Astrocyte (in vitro differentiated cells and primary cell): ENCODE results near the gene INKA1. TPM values are rescaled to one million over a fixed set of nuclear protein-coding genes. Genes with fewer than 3 reads are reported as not detected.

Source experiments
- DNase-seq: peaks from one replicate; pipeline ENCODE4 v3.0.0-alpha.2; 2010; ENCODE audit warnings: low read depth
- FAIRE-seq: peaks from 2 replicates; lab custom pipeline; 2011; peaks lifted over from hg19 to GRCh38; lab: Jason Lieb, UNC
- H2AFZ ChIP-seq: 2 replicates; pipeline ENCODE4 v1.6.0; 2012; ENCODE audit warnings: low read depth, low read length, inconsistent platforms
- H3K27ac ChIP-seq: 2 replicates; pipeline ENCODE4 v1.5.1; 2011; ENCODE audit warnings: low read depth, low read length, inconsistent platforms
- H3K27me3 ChIP-seq: 2 replicates; pipeline ENCODE4 v1.6.0; 2011; ENCODE audit warnings: low read length, inconsistent platforms; ENCODE audit not compliant: insufficient read depth
- H3K36me3 ChIP-seq: 2 replicates; pipeline ENCODE4 v1.5.1; 2011; ENCODE audit warnings: low read length, inconsistent platforms; ENCODE audit not compliant: insufficient read depth
- H3K4me1 ChIP-seq: 2 replicates; pipeline ENCODE4 v1.5.1; 2011; ENCODE audit warnings: low read length, inconsistent platforms; ENCODE audit not compliant: insufficient read depth
- H3K4me2 ChIP-seq: 2 replicates; pipeline ENCODE4 v1.6.0; 2012; ENCODE audit warnings: low read length, inconsistent platforms
- H3K4me3 ChIP-seq: 2 replicates; pipeline ENCODE4 v1.5.1; 2011; ENCODE audit warnings: low read depth, mild to moderate bottlenecking, low read length, inconsistent platforms; ENCODE audit not compliant: insufficient read depth
- H3K79me2 ChIP-seq: 2 replicates; pipeline ENCODE4 v1.6.0; 2012; ENCODE audit warnings: mild to moderate bottlenecking, low read length, inconsistent platforms; ENCODE audit not compliant: insufficient read depth
- H3K9ac ChIP-seq: 2 replicates; pipeline ENCODE4 v1.6.0; 2012; ENCODE audit warnings: mild to moderate bottlenecking, low read length, inconsistent platforms
- H3K9me3 ChIP-seq: 2 replicates; pipeline ENCODE4 v1.5.1; 2012; ENCODE audit warnings: low read depth, mild to moderate bottlenecking, low read length, inconsistent platforms; ENCODE audit not compliant: insufficient read depth
- H4K20me1 ChIP-seq: 2 replicates; pipeline ENCODE4 v1.6.0; 2012; ENCODE audit warnings: low read length, inconsistent platforms; ENCODE audit not compliant: insufficient read depth
- H3K27ac Mint-ChIP-seq: one replicate; pipeline ENCODE4 v1.8.0; 2021; ENCODE audit warnings: mild to moderate bottlenecking, mixed read lengths; ENCODE audit not compliant: unreplicated experiment
- H3K27me3 Mint-ChIP-seq: one replicate; pipeline ENCODE4 v1.8.0; 2021; ENCODE audit warnings: low read depth, mixed read lengths; ENCODE audit not compliant: unreplicated experiment
- H3K36me3 Mint-ChIP-seq: one replicate; pipeline ENCODE4 v1.8.0; 2021; ENCODE audit warnings: low read depth, mixed read lengths; ENCODE audit not compliant: unreplicated experiment
- H3K4me1 Mint-ChIP-seq: one replicate; pipeline ENCODE4 v1.8.0; 2021; ENCODE audit warnings: low read depth, mixed read lengths; ENCODE audit not compliant: unreplicated experiment
- H3K4me3 Mint-ChIP-seq: one replicate; pipeline ENCODE4 v1.8.0; 2021; ENCODE audit warnings: mild to moderate bottlenecking, moderate library complexity, mixed read lengths; ENCODE audit not compliant: unreplicated experiment
- H3K9me3 Mint-ChIP-seq: one replicate; pipeline ENCODE4 v1.8.0; 2021; ENCODE audit warnings: mild to moderate bottlenecking, mixed read lengths; ENCODE audit not compliant: unreplicated experiment
- CTCF ChIP-seq: IDR thresholded peaks from 2 replicates; pipeline ENCODE4 v1.5.1; 2011; ENCODE audit warnings: low read depth, mild to moderate bottlenecking, inconsistent platforms, low read length, moderate library complexity; ENCODE audit not compliant: insufficient read depth
- EZH2 ChIP-seq: IDR thresholded peaks from 2 replicates; pipeline ENCODE4 v1.6.1; 2012; ENCODE audit warnings: mild to moderate bottlenecking, low read length, inconsistent platforms; ENCODE audit not compliant: insufficient read depth
- total RNA-seq: library from RNA; stranded (reverse); gene quantifications from 2 replicates; pipeline ENCODE4 v1.2.1, GENCODE V29; 2021

Gene INKA1
- total RNA-seq, 1 donor from 2014 or later: 2.7 TPM

GRCh38 chr3:49831341-49831740, 28.3 kb downstream of the INKA1 start:
- Histone ChIP-seq H3K27ac (no peak overlapping the region), H3K79me2 (no peaks in the 10 kb centered on the region), H3K4me2 (no peak overlapping the region), H4K20me1 (no peaks in the 10 kb centered on the region), H2AFZ (no peak overlapping the region), H3K9ac (no peak overlapping the region), H3K4me1 (no peaks in the 10 kb centered on the region), H3K9me3 (no peaks in the 10 kb centered on the region), H3K4me3 (no peak overlapping the region), H3K36me3 (peaks cover 2% of the 10 kb centered on the region), H3K27me3 (no peaks in the 10 kb centered on the region)
- peaks cover 3% of the 10 kb centered on the region for H3K27me3 Mint-ChIP-seq
- DNase-seq (no peak), FAIRE-seq (no peak)
- H3K36me3 Mint-ChIP-seq: peaks cover 2% of the 10 kb centered on the region
- H3K4me3 Mint-ChIP-seq: no peak overlapping the region
- no peak overlapping the region for H3K27ac Mint-ChIP-seq
- H3K4me1 Mint-ChIP-seq: no peaks in the 10 kb centered on the region
- TF ChIP-seq CTCF (no peak), EZH2 (no peak)
- H3K9me3 Mint-ChIP-seq: no peaks in the 10 kb centered on the region

GRCh38 chr3:49839193-49839809, 36.2 kb downstream of the INKA1 start:
- Histone ChIP-seq H3K9me3 (no peaks in the 10 kb centered on the region), H4K20me1 (no peaks in the 10 kb centered on the region), H3K27me3 (no peaks in the 10 kb centered on the region), H3K9ac (no peak overlapping the region), H3K4me1 (peaks cover 8% of the 10 kb centered on the region), H3K27ac (no peak overlapping the region), H3K36me3 (no peaks in the 10 kb centered on the region), H3K4me2 (no peak overlapping the region), H2AFZ (no peak overlapping the region), H3K4me3 (no peak overlapping the region), H3K79me2 (no peaks in the 10 kb centered on the region)
- peak; percentile 96 for TF ChIP-seq CTCF
- TF ChIP-seq EZH2: no peak
- peaks cover 3% of the 10 kb centered on the region for H3K4me1 Mint-ChIP-seq
- peaks cover 6% of the 10 kb centered on the region for H3K36me3 Mint-ChIP-seq
- no peak overlapping the region for H3K27ac Mint-ChIP-seq
- DNase-seq (peak; percentile 39), FAIRE-seq (peak; percentile 37)
- H3K4me3 Mint-ChIP-seq: no peak overlapping the region
- no peaks in the 10 kb centered on the region for H3K27me3 Mint-ChIP-seq
- no peaks in the 10 kb centered on the region for H3K9me3 Mint-ChIP-seq

GRCh38 chr3:49840388-49840787, 37.3 kb downstream of the INKA1 start:
- Mint-ChIP-seq H3K4me1 (peaks cover 3% of the 10 kb centered on the region), H3K9me3 (peaks cover 3% of the 10 kb centered on the region), H3K27ac (no peak overlapping the region), H3K4me3 (no peak overlapping the region), H3K27me3 (no peaks in the 10 kb centered on the region), H3K36me3 (peaks cover 9% of the 10 kb centered on the region)
- H3K9ac ChIP-seq: no peak overlapping the region
- no peak overlapping the region for H3K4me3 ChIP-seq
- no peaks in the 10 kb centered on the region for H3K9me3 ChIP-seq
- H3K27ac ChIP-seq: no peak overlapping the region
- no peak overlapping the region for H3K4me2 ChIP-seq
- no peak for DNase-seq
- TF ChIP-seq EZH2: no peak
- no peak for TF ChIP-seq CTCF
- H4K20me1 ChIP-seq: no peaks in the 10 kb centered on the region
- H2AFZ ChIP-seq: no peak overlapping the region
- H3K79me2 ChIP-seq: no peaks in the 10 kb centered on the region
- no peaks in the 10 kb centered on the region for H3K36me3 ChIP-seq
- peaks cover 8% of the 10 kb centered on the region for H3K4me1 ChIP-seq
- H3K27me3 ChIP-seq: no peaks in the 10 kb centered on the region
- FAIRE-seq: no peak
